ENCODE data around the gene SNX18.

Gene SNX18

DNA sequence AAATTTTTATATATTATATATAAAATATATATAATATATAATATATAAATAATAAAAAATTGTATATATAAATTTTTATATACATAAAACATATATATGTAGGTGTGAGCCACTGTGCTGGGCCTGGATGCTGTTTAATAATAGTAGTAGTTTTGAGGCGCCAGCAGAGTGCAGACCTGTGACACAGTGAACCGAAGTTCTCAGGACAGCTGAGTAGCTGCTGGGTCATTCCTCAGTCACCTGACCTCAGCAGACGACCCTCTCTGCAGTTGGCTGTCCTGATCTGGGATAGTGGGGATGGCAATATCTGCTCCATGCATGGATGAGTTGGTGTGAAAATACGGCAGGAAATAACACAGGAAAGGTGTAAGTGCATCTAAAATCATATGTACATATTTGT, 3.3 kb upstream of the SNX18 start:
- no peaks in the 10 kb centered on the region for H3K9me3 ChIP-seq (ENCODE audit: insufficient read depth, low read depth, low read length)
- no peak overlapping the region for H3K4me2 ChIP-seq (ENCODE audit: low read depth, low read length, poor library complexity, severe bottlenecking)
- no peak overlapping the region for H2AFZ ChIP-seq (ENCODE audit: low read length)
- H3F3A ChIP-seq (ENCODE audit: low read depth) = no peaks in the 10 kb centered on the region
- no peak overlapping the region for H3K9ac ChIP-seq (ENCODE audit: low read depth, low read length, poor library complexity, severe bottlenecking)
- no peaks in the 10 kb centered on the region for H3K36me3 ChIP-seq (ENCODE audit: insufficient read depth, low read length)
- H3K79me2 ChIP-seq (ENCODE audit: insufficient read depth, low read length) = peaks cover 12% of the 10 kb centered on the region; the same call in 1 of the 2 replicates
- H3K4me1 ChIP-seq (ENCODE audit: insufficient read depth, low read length, poor library complexity, severe bottlenecking) = peaks cover 12% of the 10 kb centered on the region
- no peaks in the 10 kb centered on the region for H3K9me2 ChIP-seq (replicated peaks; ENCODE audit: low read depth, low read length)
- no peaks in the 10 kb centered on the region for H4K20me1 ChIP-seq (ENCODE audit: insufficient read depth, low read length, poor library complexity, severe bottlenecking)
- H3K27me3 ChIP-seq (ENCODE audit: insufficient read depth, low read length, poor library complexity, severe bottlenecking) = no peaks in the 10 kb centered on the region
- H3K4me3 ChIP-seq (ENCODE audit: low read length, poor library complexity, severe bottlenecking) = no peak overlapping the region
- TF ChIP-seq, protein P1, sequence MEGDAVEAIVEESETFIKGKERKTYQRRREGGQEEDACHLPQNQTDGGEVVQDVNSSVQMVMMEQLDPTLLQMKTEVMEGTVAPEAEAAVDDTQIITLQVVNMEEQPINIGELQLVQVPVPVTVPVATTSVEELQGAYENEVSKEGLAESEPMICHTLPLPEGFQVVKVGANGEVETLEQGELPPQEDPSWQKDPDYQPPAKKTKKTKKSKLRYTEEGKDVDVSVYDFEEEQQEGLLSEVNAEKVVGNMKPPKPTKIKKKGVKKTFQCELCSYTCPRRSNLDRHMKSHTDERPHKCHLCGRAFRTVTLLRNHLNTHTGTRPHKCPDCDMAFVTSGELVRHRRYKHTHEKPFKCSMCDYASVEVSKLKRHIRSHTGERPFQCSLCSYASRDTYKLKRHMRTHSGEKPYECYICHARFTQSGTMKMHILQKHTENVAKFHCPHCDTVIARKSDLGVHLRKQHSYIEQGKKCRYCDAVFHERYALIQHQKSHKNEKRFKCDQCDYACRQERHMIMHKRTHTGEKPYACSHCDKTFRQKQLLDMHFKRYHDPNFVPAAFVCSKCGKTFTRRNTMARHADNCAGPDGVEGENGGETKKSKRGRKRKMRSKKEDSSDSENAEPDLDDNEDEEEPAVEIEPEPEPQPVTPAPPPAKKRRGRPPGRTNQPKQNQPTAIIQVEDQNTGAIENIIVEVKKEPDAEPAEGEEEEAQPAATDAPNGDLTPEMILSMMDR (conservative IDR thresholded peaks at IDR 0.05; ENCODE audit: low read length) = peak; percentile 27; the same call in 1 of the 2 replicates
- no peak for TF ChIP-seq EZH2phosphoT487 (IDR thresholded peaks at IDR 0.05; ENCODE audit: borderline replicate concordance)

DNA sequence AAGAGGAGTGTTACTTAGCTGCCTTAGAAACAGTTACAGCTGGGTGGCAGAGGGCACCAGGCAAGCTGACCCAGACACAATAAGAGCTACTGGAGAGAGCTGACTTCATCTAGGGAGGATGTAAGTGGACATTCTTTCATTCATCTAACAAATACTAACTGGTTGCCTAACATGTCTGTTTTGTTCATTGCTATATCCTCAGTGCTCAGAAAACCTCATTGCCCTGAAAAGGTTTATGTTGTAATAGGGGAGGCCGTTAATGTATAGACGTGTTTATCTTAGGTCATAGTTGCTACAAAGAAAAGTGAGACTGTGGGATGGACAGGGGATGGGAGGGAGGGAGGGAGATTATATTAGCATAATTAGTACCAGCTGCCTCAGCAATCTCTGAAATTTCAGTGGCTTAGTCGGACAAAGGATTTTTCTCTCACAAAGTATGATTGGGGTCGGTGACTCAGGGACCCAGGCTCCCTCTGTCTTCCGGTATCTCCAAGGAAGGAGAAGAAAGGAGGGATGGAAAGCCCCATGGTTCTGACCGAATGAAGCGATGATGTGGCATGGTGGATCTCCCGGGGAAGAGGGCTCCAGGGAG, 2.6 kb upstream of the SNX18 start:
- H3K4me2 ChIP-seq (ENCODE audit: low read depth, low read length, poor library complexity, severe bottlenecking) = no peak overlapping the region
- no peak overlapping the region for H2AFZ ChIP-seq (ENCODE audit: low read length)
- H3K9ac ChIP-seq (ENCODE audit: low read depth, low read length, poor library complexity, severe bottlenecking) = no peak overlapping the region

DNA sequence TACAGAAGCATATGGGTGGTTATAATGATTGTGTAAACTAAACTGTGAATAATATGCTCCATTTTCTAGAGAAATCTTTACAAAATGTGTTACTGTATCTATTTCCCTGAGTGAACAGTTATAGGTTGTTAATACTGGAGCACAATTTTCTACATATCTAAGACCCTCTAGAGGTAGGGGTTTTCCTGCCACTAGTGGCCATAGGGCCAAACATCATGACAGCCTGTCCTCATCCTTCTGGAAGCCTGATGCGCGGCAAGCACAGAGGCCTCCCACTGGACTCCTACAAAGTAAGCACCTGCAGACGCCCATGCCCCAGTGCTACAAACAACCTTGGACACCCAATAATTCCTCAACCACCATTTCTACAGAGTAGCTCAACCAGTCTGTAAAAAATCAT, 1.9 kb upstream of the SNX18 start:
- H3K4me3 ChIP-seq (ENCODE audit: low read length, poor library complexity, severe bottlenecking) = no peak overlapping the region
- H3K9me3 ChIP-seq (ENCODE audit: insufficient read depth, low read depth, low read length) = no peaks in the 10 kb centered on the region
- H3K4me2 ChIP-seq (ENCODE audit: low read depth, low read length, poor library complexity, severe bottlenecking) = no peak overlapping the region
- H3K9ac ChIP-seq (ENCODE audit: low read depth, low read length, poor library complexity, severe bottlenecking) = no peak overlapping the region
- peaks cover 21% of the 10 kb centered on the region for H3K79me2 ChIP-seq (ENCODE audit: insufficient read depth, low read length)
- no peak overlapping the region for H2AFZ ChIP-seq (ENCODE audit: low read length)
- H4K20me1 ChIP-seq (ENCODE audit: insufficient read depth, low read length, poor library complexity, severe bottlenecking) = no peaks in the 10 kb centered on the region
- no peaks in the 10 kb centered on the region for H3K36me3 ChIP-seq (ENCODE audit: insufficient read depth, low read length)
- no peaks in the 10 kb centered on the region for H3K9me2 ChIP-seq (replicated peaks; ENCODE audit: low read depth, low read length)
- no peaks in the 10 kb centered on the region for H3F3A ChIP-seq (ENCODE audit: low read depth)
- TF ChIP-seq, protein P1 (conservative IDR thresholded peaks at IDR 0.05; ENCODE audit: low read length) = no peak
- no peak for TF ChIP-seq EZH2phosphoT487 (IDR thresholded peaks at IDR 0.05; ENCODE audit: borderline replicate concordance)
- no peaks in the 10 kb centered on the region for H3K27me3 ChIP-seq (ENCODE audit: insufficient read depth, low read length, poor library complexity, severe bottlenecking)
- peaks cover 24% of the 10 kb centered on the region for H3K4me1 ChIP-seq (ENCODE audit: insufficient read depth, low read length, poor library complexity, severe bottlenecking)

More for the DNA sequence above, 2.6 kb upstream of the SNX18 start:
- H3K9me2 ChIP-seq (replicated peaks; ENCODE audit: low read depth, low read length) = no peaks in the 10 kb centered on the region
- no peaks in the 10 kb centered on the region for H3K27me3 ChIP-seq (ENCODE audit: insufficient read depth, low read length, poor library complexity, severe bottlenecking)
- H3K36me3 ChIP-seq (ENCODE audit: insufficient read depth, low read length) = no peaks in the 10 kb centered on the region
- peaks cover 17% of the 10 kb centered on the region for H3K4me1 ChIP-seq (ENCODE audit: insufficient read depth, low read length, poor library complexity, severe bottlenecking)
- H3K9me3 ChIP-seq (ENCODE audit: insufficient read depth, low read depth, low read length) = no peaks in the 10 kb centered on the region
- TF ChIP-seq, protein P1 (conservative IDR thresholded peaks at IDR 0.05; ENCODE audit: low read length) = no peak
- TF ChIP-seq EZH2phosphoT487 (IDR thresholded peaks at IDR 0.05; ENCODE audit: borderline replicate concordance) = no peak
- H3K79me2 ChIP-seq (ENCODE audit: insufficient read depth, low read length) = peaks cover 16% of the 10 kb centered on the region
- H3F3A ChIP-seq (ENCODE audit: low read depth) = no peaks in the 10 kb centered on the region
- no peak overlapping the region for H3K4me3 ChIP-seq (ENCODE audit: low read length, poor library complexity, severe bottlenecking)
- no peaks in the 10 kb centered on the region for H4K20me1 ChIP-seq (ENCODE audit: insufficient read depth, low read length, poor library complexity, severe bottlenecking)

Measured in Loucy (cell line).